GM12872 (cell line): Measurements from ENCODE around the gene LRRC3C.

Source experiments
- TF ChIP-seq, protein P1 (sequence below): IDR thresholded peaks from 3 replicates; pipeline ENCODE4 v1.5.1; 2011; ENCODE audit warnings: low read depth, mild to moderate bottlenecking, low read length, moderate library complexity; ENCODE audit not compliant: insufficient read depth

LRRC3C gene

DNA sequence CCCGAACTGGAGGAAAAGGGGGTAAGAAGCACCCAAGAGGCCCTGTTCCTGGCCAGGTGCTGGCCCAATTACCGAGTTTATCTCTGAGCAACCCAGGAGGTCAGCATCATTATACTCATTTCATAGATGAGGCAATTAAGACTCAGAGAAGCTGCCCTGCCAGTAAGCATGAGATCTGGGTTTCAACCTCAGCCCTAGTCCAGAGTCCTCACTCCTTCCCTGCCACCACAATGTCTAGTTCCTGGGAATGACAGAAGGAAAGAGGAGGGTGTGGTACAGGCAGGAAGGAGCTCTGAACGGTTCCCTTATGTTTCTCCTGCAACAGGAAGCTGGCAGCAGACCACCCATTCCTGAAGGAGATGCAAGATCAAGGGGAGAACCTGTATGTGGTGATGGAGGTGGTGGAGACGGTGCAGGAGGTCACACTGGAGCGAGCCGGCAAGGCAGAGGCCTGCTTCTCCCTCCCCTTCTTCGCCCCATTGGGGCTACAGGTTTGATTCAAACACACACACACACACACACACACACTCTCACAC is 42.7 kb downstream of the LRRC3C start:
- TF ChIP-seq, protein P1, sequence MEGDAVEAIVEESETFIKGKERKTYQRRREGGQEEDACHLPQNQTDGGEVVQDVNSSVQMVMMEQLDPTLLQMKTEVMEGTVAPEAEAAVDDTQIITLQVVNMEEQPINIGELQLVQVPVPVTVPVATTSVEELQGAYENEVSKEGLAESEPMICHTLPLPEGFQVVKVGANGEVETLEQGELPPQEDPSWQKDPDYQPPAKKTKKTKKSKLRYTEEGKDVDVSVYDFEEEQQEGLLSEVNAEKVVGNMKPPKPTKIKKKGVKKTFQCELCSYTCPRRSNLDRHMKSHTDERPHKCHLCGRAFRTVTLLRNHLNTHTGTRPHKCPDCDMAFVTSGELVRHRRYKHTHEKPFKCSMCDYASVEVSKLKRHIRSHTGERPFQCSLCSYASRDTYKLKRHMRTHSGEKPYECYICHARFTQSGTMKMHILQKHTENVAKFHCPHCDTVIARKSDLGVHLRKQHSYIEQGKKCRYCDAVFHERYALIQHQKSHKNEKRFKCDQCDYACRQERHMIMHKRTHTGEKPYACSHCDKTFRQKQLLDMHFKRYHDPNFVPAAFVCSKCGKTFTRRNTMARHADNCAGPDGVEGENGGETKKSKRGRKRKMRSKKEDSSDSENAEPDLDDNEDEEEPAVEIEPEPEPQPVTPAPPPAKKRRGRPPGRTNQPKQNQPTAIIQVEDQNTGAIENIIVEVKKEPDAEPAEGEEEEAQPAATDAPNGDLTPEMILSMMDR, result no peak

DNA sequence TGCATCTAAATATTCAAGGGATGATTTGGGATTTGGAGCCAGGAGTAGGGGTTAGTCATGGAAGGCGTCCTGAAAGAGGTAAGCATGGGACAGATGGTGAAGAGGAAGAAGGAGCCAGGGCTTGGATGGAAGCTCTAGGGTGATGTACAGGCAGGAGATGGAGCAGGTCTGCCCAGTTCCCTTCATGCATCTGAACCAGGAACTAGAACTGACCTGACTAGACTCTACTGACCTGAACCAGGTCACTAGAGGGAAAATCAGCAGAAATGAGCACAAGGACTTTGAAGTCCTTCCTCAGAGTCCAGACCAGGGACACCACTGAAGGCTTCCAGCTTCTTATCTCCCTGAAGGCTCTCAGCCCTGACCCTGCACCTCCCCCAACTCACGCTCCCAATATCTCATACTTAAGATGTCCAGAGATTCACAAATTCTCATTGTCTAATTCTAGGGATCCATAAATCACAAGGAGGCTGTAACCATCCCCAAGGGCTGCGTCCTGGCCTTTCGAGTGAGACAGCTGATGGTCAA is 43.6 kb downstream of the LRRC3C start:
- TF ChIP-seq, protein P1, result no peak

DNA sequence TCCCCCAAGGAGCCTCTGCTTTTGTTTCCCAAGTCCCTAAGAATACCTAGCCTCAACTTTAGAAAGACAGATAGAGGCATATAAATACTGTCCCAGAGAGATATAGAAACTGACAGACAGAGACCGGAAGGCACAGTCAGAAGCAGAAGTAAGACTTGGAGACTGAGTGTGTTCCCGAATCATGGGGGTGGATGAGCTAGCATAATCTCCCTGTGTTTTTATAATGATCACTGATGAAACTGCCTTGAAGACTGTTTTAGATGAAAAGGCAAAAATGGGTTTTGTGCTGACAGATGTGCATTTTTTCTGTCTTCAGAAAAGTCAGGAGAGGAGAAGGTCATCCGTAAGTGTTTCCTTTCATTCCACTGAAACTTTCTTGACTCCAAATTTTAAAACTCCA is 44.7 kb downstream of the LRRC3C start:
- TF ChIP-seq, protein P1, result no peak

- TF ChIP-seq, protein P1, result no peak
Observed at GRCh38 chr17:39973496-39973895, 46.0 kb downstream of the LRRC3C start.

- TF ChIP-seq, protein P1, result no peak
Observed at GRCh38 chr17:39974433-39974832, 46.9 kb downstream of the LRRC3C start.

- TF ChIP-seq, protein P1, result no peak
Observed at GRCh38 chr17:39975801-39976200, 48.3 kb downstream of the LRRC3C start.

GRCh38 chr17:39979016-39979670 is 51.6 kb downstream of the LRRC3C start:
- TF ChIP-seq, protein P1, result no peak
